Measurements from ENCODE around the gene ANXA2.
A peak's percentile ranks its signal among the peaks of the same experiment; 100 is the strongest.
"Not testable (repeated sequence)": the region's sequence is repeated elsewhere in the genome, so short reads cannot be mapped to it uniquely, and the experiment has no call there.

ANXA2 gene

DNA sequence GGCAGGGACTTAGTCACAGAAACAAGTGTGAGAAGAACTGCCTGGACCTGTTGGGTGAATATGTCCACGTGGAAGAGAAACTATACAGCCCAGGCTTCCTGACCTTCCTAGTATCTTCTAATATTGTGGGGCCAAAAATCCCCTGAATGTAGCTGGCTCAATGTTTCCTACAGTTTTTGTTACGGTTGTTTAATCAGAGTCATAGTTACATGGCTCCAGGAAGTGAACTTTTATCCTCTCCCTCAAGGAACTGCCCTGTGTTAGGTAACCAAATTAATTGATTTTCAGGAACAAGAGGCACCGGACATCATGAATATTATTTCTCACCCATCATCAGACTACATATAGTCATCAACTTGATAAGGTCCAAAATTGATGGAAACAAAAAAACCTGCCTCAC, 59.0 kb downstream of the ANXA2 start:
- DNase-seq = no peak

GRCh38 chr15:60337076-60337475, 60.7 kb downstream of the ANXA2 start:
- no peak for DNase-seq

DNA sequence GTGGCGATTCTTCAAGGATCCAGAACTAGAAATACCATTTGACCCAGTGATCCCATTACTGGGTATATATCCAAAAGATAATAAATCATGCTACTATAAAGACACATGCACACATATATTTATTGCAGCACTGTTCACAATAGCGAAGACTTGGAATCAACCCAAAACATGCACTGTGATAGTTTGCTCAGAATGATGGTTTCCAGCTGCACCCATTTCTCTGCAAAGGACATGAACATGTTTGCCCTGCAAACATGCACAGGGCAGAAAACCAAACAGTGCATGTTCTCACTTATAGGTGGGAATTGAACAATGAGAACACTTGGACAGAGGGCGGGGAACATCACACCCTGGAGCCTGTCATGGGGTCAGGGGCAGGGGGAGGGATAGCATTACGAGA, 62.5 kb downstream of the ANXA2 start:
- not testable (repeated sequence) for DNase-seq

GRCh38 chr15:60328852-60329443, 68.8 kb downstream of the ANXA2 start:
- peak; percentile 49 for DNase-seq

- DNase-seq = peak; percentile 65
These were observed 70.7 kb downstream of the ANXA2 start for GRCh38 chr15:60326824-60327654.

GRCh38 chr15:60326343-60326742, 71.4 kb downstream of the ANXA2 start:
- no peak for DNase-seq

GRCh38 chr15:60325905-60326304, 71.9 kb downstream of the ANXA2 start:
- no peak for DNase-seq

DNA sequence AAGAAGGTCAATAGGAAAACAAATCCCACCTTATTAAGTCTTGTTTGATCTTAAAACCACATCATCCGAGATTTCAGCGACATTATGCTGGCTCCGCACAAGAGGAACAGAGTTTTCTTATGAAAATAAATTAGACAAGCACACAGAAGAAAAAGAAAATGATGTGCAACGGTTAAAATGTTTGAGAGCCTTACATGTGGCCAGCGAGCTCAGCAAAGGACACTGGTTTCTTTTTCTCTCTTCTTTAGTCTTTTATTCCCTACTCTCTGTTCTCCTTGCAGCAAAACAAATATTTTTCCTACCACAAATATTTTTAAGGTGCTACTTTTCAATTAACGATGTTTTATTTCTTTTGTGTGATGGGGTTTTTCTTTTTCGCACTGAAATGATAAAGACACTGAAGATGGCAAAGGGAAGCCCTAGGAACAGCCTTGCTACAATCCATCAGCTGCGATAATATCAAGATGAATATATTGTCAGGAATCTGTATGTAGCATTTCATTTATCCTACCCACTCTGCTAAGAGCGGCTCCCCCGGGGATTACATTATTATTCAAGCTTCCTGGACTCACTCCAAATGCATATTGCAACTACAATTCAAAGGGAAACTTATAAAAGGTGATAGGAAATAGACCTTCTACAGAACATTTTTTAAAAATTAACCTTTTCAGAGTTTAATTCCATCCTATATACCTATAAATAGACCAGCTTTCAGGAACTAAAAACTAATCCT, 72.9 kb downstream of the ANXA2 start:
- DNase-seq = no peak

- DNase-seq = no peak
These were observed 74.5 kb downstream of the ANXA2 start for GRCh38 chr15:60323322-60323721.

- no peak for DNase-seq
These were observed 77.4 kb downstream of the ANXA2 start for GRCh38 chr15:60320365-60320764.

DNA sequence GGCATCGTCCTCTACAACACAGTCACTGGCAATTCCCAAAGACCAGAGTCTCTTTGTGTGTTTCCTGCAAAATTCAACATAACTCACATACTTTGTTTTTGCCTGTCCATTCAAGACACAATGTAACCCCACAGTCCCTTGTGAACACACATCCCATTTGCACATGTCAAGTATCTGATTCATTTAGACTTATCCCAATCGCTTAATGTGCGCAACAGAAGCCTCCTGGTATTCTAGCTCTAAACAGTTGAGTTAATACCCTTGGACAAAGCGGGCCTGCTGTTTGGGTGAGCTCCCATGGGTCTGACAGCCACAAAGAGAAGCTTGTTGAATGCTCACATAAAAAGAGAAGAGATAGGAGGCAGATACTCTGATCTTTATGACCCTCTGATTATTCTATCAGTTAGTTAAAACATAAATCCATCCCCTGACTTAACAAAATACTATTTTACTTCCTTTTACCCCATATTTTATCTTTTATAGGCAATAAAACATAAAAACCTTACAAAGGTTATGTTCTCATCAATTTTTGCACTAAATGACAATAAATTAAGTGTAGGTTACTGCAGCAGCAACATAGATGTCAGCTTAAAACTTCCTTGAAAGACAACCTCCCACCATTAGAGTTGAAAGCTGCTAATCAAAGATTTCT, 79.4 kb downstream of the ANXA2 start:
- DNase-seq = no peak

DNA sequence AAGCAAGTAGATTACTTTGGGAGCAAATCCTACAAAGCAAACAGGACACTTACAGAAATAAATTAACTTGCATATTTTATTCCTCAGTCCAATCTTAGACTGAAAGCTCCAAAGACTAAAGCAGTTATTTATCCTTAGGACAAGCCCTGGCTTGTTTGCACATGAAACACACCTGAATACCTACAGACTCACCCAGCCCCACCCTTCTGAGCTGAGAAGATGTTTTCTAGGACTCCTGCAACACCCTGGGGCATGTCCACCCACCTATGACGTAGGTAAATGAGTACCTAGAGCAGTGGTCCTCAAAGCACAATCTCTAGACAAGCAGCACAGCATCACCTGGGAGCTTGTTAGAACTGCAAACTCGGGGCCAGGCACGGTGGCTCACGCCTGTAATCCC, 80.8 kb downstream of the ANXA2 start:
- no peak for DNase-seq

DNA sequence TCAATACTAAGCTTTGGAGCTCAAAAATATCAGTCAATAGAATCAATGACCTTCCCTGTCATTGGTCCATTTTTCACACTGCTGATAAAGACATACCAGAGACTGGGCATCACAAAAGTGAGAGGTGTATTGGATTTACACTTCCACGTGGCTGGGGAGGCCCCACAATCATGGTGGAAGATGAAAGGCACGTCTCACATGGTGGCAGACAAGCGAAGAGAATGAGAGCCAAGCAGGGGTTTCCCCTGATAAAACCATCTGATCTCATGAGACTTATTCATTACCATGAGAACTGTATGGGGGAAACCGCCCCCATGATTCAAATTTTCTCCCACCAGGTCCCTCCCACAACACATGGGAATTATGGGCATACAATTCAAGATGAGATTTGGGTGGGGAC, 81.9 kb downstream of the ANXA2 start:
- DNase-seq = no peak

DNA sequence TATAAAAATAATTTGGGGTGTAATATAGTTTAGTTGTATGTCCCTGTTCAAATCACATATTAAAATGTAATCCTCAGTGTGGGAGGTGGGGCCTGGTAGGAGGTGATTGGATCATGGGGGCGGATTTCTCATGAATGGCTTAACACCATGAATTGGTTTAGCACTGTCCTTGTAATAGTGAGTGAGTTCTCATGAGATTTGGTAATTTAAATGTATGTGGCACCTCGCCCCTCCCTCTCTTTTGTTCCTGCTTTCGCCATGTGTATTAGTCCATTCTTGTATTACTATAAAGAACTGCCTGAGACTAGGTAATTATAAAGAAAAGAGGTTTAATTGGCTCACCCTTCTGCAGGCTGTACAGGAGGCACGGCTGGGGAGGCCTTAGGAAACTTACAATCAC, 83.9 kb downstream of the ANXA2 start:
- no peak for DNase-seq

DNA sequence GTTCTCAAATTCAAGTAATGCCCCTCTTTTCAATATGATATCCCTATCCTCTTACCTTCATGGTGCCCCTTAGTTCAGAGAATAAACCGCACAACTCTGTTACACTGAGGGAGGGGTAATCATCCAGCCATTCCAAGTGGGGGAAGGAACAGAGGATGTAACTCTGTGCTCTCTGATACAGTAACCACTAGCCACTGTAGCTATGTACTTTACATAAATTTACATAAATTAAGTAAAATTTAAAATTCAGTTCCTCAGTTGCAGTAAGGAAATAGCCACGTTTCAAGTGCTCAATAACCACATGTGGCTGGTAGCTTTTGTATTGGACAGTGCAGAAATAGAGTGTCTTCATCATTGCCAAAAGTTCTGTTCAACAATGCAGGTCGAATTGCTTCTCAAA, 90.8 kb downstream of the ANXA2 start:
- no peak for DNase-seq

DNA sequence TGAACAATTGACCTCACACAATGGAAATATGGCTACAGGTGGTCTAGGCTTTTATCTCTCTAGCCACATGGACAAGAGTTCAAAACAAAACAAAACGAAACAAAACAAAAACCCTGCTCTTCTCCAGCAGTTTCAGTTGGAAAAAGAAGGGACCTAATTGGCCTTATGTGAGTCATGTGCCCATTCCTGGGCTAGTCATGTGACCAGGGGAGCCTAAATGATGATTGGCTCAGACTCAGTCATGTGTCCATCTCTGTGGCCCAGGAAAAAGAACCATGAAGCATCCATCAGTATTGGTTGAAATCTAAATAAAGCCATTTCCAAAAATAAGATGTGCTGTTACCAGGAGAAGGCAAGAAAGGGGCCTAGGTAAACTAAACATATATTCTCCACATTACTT, 96.8 kb downstream of the ANXA2 start:
- no peak for DNase-seq

DNA sequence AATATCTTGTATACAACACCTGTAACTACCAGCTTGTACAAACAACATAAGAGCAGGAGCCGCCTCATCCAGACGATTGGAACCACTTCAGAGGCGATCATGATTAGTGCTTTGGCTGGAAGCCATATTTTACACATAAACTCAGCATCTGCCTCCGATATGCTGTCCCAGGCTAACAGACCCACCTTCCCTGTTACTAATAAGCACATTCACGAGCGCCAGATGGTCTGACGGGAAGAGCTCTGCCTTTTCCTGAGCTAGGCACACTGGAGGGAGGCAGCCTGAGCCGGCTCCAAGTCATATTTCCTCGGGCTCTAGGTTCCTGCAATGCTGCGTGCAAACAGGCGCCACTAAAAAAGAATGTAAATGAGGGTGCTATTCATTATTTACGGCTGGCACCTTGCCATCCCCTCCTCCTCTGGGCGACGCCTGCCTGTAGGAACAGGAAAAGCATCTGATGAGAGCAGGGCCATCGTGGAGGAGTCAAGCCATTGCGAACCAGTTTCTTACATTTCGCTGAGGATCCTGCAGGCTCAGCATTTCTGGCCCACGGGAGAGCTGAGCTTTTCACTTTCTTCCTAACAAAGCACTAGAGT, 98.2 kb downstream of the ANXA2 start:
- peak; percentile 82 for DNase-seq
